Measurements from ENCODE around the gene PSMD8. TPM values are rescaled to one million over a fixed set of nuclear protein-coding genes. Genes with fewer than 3 reads are reported as not detected.

Gene PSMD8
- total RNA-seq, 1 experiment from 2014 or later, result 222 TPM

- CTCF ChIA-PET, result no interaction called here
Observed at GRCh38 chr19:38351865-38352395, 22.4 kb upstream of the PSMD8 start.

DNA sequence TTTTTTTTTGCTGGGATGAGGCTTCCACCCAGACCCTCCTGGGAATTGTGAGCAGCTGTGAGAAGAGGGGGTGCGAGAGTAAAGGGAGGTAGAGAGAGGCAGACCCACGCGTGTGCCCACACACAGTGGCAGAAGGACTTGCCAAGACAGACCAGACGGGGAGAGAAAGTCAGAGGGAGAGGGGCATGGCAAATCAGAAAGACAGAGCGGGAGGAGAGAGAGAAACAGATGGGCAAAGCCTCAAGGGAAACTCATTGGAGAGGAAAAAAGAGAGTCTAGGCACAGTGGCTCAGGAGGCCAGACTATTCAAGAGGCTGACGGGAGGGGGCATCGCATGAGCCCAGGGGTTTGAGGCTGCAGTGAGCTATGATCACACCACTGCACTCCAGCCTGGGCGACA, 21.8 kb upstream of the PSMD8 start:
- Histone ChIP-seq H3K4me1 (replicated peaks; ENCODE audit: insufficient read depth) (no peaks in the 10 kb centered on the region), H3F3A (ENCODE audit: insufficient read depth, low read depth) (no peaks in the 10 kb centered on the region), H3K27ac (no peak overlapping the region), H3K27me3 (ENCODE audit: insufficient read depth, low read depth) (no peaks in the 10 kb centered on the region; the same call in 1 of the 2 replicates), H4K20me1 (ENCODE audit: insufficient read depth) (no peaks in the 10 kb centered on the region), H3K9me2 (ENCODE audit: insufficient read depth) (no peaks in the 10 kb centered on the region), H3K9me3 (ENCODE audit: insufficient read depth, low read depth) (no peaks in the 10 kb centered on the region), H3K36me3 (ENCODE audit: low read depth) (no peaks in the 10 kb centered on the region), H3K79me2 (ENCODE audit: low read depth) (no peaks in the 10 kb centered on the region), H3K4me3 (no peak overlapping the region), H2AFZ (no peak overlapping the region), H3K4me2 (no peak overlapping the region)
- no peak for DNase-seq
- POLR2A ChIA-PET (ENCODE audit: unreplicated experiment), result interaction anchor here (0.7 kb wide), 1 partner anchor 678 kb away, joined by 25 read pairs; no protein-coding TSS in a partner anchor
- intact Hi-C loops (cut with micrococcal nuclease; ENCODE audit: unreplicated experiment), result no loop called here
- CTCF ChIA-PET, result no interaction called here
- no peak for TF ChIP-seq EZH2 (IDR thresholded peaks at IDR 0.05; ENCODE audit: low read depth)
- TF ChIP-seq CTCF (conservative IDR thresholded peaks at IDR 0.05), result no peak
- BruUV-seq (replicated peaks), result no TSS peak

More at GRCh38 chr19:38351865-38352395, 22.4 kb upstream of the PSMD8 start:
- no peaks in the 10 kb centered on the region for H3K9me3 ChIP-seq (ENCODE audit: insufficient read depth, low read depth)
- H3K36me3 ChIP-seq (ENCODE audit: low read depth), result no peaks in the 10 kb centered on the region
- TF ChIP-seq EZH2 (IDR thresholded peaks at IDR 0.05; ENCODE audit: low read depth) (no peak), CTCF (conservative IDR thresholded peaks at IDR 0.05) (no peak)
- intact Hi-C loops (cut with micrococcal nuclease; ENCODE audit: unreplicated experiment), result no loop called here
- H3F3A ChIP-seq (ENCODE audit: insufficient read depth, low read depth), result no peaks in the 10 kb centered on the region
- H3K27me3 ChIP-seq (ENCODE audit: insufficient read depth, low read depth), result no peaks in the 10 kb centered on the region
- no TSS peak for BruUV-seq (replicated peaks)
- H3K27ac ChIP-seq, result no peak overlapping the region
- no peaks in the 10 kb centered on the region for H3K4me1 ChIP-seq (replicated peaks; ENCODE audit: insufficient read depth)
- POLR2A ChIA-PET (ENCODE audit: unreplicated experiment), result interaction anchor here (0.7 kb wide), 1 partner anchor 55 kb away, joined by 11 read pairs; no protein-coding TSS in a partner anchor
- no peak for DNase-seq
- H3K4me2 ChIP-seq, result no peak overlapping the region
- no peaks in the 10 kb centered on the region for H3K9me2 ChIP-seq (ENCODE audit: insufficient read depth)
- no peaks in the 10 kb centered on the region for H4K20me1 ChIP-seq (ENCODE audit: insufficient read depth)
- no peak overlapping the region for H3K4me3 ChIP-seq
- no peaks in the 10 kb centered on the region for H3K79me2 ChIP-seq (ENCODE audit: low read depth)
- no peak overlapping the region for H2AFZ ChIP-seq

DNA sequence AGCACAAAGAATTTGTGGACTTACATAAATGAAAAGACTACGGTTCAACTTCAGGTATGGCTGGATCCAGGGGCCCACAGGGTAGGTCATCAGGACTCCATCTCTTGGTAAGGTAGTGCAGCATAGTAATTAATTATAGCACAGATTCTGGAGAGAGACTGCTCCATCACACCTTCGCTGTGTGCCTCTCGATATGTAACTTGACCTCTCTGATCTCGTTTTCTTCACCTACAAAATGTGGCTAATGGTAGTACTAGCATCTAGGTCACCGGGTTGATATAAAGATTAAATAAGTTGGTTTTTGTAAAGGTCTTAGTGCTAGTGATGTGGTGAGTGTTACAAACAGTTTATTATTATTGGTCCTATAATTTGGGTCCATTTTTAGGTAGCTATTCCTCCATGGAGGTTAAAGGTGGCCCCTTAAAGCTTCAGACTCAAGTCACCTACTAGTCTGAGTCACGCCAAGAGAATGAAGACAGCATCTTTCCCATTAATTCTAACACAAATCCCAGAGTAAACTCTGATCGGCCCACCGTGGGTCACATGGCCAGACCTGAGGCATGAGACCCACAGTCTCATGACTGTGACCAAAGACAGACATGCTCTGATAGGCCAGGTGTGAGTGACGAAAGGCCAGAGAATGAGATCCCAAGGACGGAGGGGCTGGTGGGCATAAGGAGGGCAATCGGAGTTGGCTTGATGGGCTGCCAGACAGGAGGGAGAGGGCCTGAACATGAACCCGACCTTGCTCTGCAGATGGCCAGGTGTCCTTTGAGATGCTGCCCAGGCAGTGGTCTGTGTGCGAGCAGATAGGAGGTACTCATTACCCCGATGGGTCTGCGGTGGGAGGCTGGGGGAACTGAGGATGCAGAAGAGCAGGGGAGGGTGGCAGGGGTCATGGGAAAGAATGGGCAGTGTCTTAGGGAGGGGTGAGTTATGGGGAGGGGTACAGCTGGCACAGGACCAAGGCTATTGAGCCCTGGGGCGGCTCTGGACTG, 18.3 kb upstream of the PSMD8 start:
- Histone ChIP-seq H3K4me1 (replicated peaks; ENCODE audit: insufficient read depth) (no peaks in the 10 kb centered on the region), H3K27ac (no peak overlapping the region), H3K79me2 (ENCODE audit: low read depth) (no peaks in the 10 kb centered on the region), H3K4me3 (no peak overlapping the region), H3K4me2 (no peak overlapping the region), H3K9me3 (ENCODE audit: insufficient read depth, low read depth) (no peaks in the 10 kb centered on the region), H4K20me1 (ENCODE audit: insufficient read depth) (no peaks in the 10 kb centered on the region), H3K27me3 (ENCODE audit: insufficient read depth, low read depth) (peaks cover 32% of the 10 kb centered on the region; the same call in 1 of the 2 replicates), H3K9me2 (ENCODE audit: insufficient read depth) (no peaks in the 10 kb centered on the region), H2AFZ (no peak overlapping the region), H3K36me3 (ENCODE audit: low read depth) (no peaks in the 10 kb centered on the region), H3F3A (ENCODE audit: insufficient read depth, low read depth) (peaks cover 2% of the 10 kb centered on the region; the same call in 1 of the 2 replicates)
- no peak for TF ChIP-seq EZH2 (IDR thresholded peaks at IDR 0.05; ENCODE audit: low read depth)
- no peak for TF ChIP-seq CTCF (conservative IDR thresholded peaks at IDR 0.05)
- intact Hi-C loops (cut with micrococcal nuclease; ENCODE audit: unreplicated experiment), result no loop called here
- POLR2A ChIA-PET (ENCODE audit: unreplicated experiment), result no interaction called here
- BruUV-seq (replicated peaks), result no TSS peak
- CTCF ChIA-PET, result no interaction called here
- no peak for DNase-seq
